ENCODE data around the gene GKN1. TPM values are rescaled to one million over a fixed set of nuclear protein-coding genes. Genes with fewer than 3 reads are reported as not detected.

The GKN1 gene
- total RNA-seq, 1 experiment from 2014 or later: not detected

DNA sequence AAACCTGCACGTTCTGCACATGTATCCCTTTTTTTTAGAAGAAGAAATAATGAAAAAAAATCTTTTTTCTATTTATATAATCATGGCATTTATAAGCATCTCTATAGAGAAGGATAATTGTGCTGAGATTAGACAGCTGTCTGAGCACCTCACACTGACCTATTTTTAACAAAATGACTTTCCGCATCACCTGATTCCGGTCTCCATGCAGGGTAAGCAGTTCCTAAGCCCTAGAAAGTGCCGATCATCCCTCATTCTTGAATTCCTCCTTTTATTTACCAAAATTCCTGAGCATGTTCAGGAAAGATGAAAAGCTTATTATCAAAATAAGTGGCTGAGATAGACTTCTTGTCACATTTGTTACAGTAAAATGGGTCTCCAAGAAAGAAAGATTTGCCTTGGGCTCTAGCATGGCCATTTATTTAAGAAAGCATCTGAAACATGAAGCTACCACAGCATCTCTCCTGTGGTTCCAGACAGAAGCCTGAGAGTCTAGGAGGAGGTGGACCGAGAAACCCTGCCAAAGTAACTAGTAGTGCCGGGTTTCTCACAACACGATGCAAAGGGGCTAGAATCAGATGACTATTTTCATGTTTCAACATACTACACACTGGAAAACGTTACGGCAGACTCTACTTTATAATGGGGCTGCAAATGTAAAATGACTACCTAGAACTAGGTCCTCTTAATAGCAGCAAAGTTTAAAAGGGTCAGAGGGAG lies 670 bp downstream of the GKN1 start (continued):
- TF ChIP-seq, protein P1, sequence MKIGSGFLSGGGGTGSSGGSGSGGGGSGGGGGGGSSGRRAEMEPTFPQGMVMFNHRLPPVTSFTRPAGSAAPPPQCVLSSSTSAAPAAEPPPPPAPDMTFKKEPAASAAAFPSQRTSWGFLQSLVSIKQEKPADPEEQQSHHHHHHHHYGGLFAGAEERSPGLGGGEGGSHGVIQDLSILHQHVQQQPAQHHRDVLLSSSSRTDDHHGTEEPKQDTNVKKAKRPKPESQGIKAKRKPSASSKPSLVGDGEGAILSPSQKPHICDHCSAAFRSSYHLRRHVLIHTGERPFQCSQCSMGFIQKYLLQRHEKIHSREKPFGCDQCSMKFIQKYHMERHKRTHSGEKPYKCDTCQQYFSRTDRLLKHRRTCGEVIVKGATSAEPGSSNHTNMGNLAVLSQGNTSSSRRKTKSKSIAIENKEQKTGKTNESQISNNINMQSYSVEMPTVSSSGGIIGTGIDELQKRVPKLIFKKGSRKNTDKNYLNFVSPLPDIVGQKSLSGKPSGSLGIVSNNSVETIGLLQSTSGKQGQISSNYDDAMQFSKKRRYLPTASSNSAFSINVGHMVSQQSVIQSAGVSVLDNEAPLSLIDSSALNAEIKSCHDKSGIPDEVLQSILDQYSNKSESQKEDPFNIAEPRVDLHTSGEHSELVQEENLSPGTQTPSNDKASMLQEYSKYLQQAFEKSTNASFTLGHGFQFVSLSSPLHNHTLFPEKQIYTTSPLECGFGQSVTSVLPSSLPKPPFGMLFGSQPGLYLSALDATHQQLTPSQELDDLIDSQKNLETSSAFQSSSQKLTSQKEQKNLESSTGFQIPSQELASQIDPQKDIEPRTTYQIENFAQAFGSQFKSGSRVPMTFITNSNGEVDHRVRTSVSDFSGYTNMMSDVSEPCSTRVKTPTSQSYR (CRISPR knock-in tag; IDR thresholded peaks at IDR 0.05): no peak
- TF ChIP-seq, protein P2, sequence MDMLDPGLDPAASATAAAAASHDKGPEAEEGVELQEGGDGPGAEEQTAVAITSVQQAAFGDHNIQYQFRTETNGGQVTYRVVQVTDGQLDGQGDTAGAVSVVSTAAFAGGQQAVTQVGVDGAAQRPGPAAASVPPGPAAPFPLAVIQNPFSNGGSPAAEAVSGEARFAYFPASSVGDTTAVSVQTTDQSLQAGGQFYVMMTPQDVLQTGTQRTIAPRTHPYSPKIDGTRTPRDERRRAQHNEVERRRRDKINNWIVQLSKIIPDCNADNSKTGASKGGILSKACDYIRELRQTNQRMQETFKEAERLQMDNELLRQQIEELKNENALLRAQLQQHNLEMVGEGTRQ (CRISPR knock-in tag; IDR thresholded peaks at IDR 0.05): no peak
- no peak for TF ChIP-seq ATF1 (CRISPR knock-in tag; IDR thresholded peaks at IDR 0.05)

DNA sequence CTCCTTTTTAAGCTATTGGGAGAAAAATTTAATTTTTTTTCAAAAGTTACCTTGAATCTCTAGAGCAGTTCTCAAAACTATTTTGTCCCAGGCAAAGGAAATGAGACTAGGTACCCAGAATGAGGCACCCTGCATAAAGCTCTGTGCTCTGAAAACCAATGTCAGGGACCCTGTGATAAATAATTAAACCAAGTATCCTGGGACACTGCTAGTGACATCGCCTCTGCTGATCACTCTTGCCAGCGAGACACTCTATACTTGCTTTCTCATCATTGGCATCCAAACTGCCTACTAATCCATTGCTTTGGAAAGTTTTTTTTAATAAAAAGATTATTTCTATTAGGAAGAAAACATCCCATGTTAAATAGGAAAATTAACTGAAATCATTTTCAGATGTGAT lies 1.4 kb downstream of the GKN1 start:
- Mint-ChIP-seq H3K27me3 (ENCODE audit: low read depth) (peaks cover 3% of the 10 kb centered on the region; the same call in 1 of the 2 replicates), H3K9me3 (no peaks in the 10 kb centered on the region), H3K27ac (no peak overlapping the region), H3K4me1 (no peaks in the 10 kb centered on the region), H3K4me3 (no peak overlapping the region), H3K36me3 (no peaks in the 10 kb centered on the region)
- DNase-seq (ENCODE audit: low spot score) (no peak), ATAC-seq (no peak)
- TF ChIP-seq, protein P3, sequence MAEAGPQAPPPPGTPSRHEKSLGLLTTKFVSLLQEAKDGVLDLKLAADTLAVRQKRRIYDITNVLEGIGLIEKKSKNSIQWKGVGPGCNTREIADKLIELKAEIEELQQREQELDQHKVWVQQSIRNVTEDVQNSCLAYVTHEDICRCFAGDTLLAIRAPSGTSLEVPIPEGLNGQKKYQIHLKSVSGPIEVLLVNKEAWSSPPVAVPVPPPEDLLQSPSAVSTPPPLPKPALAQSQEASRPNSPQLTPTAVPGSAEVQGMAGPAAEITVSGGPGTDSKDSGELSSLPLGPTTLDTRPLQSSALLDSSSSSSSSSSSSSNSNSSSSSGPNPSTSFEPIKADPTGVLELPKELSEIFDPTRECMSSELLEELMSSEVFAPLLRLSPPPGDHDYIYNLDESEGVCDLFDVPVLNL (CRISPR knock-in tag; IDR thresholded peaks at IDR 0.05; ENCODE audit: borderline replicate concordance, low read depth): no peak
- no peak for TF ChIP-seq EMX1 (CRISPR knock-in tag; IDR thresholded peaks at IDR 0.05)
- POLR2A ChIA-PET: no interaction called here
- CTCF ChIA-PET: interaction anchor here (1.4 kb wide), 1 partner anchor 32 kb away, joined by 4 read pairs; no protein-coding TSS in a partner anchor

DNA sequence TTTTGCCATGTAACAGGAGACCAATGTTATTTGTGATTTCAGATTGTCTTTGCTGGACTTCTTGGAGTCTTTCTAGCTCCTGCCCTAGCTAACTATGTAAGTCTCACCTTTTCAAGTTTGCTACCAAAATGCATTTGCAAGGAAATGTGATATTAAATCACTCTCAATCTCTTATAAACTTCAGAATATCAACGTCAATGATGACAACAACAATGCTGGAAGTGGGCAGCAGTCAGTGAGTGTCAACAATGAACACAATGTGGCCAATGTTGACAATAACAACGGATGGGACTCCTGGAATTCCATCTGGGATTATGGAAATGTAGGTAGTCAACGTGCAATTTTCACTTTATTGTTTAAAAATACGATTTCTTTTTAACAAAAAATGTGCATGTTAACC lies 3.0 kb downstream of the GKN1 start:
- DNase-seq (ENCODE audit: low spot score) (no peak), ATAC-seq (no peak)
- Mint-ChIP-seq H3K4me3 (no peak overlapping the region), H3K4me1 (no peaks in the 10 kb centered on the region), H3K27ac (no peak overlapping the region), H3K36me3 (no peaks in the 10 kb centered on the region), H3K9me3 (no peaks in the 10 kb centered on the region), H3K27me3 (ENCODE audit: low read depth) (peaks cover 3% of the 10 kb centered on the region; the same call in 1 of the 2 replicates)
- ChIA-PET POLR2A (no interaction called here), CTCF (interaction anchor here (0.9 to 1.2 kb wide), 2 partner anchors 34 to 226 kb away, joined by 3 to 4 read pairs; no protein-coding TSS in a partner anchor)
- no peak for TF ChIP-seq ATF1 (CRISPR knock-in tag; IDR thresholded peaks at IDR 0.05)
- no peak for TF ChIP-seq RORB (CRISPR knock-in tag; IDR thresholded peaks at IDR 0.05)
- TF ChIP-seq ZNF423 (CRISPR knock-in tag; IDR thresholded peaks at IDR 0.05): no peak
- TF ChIP-seq ZNF416 (CRISPR knock-in tag; IDR thresholded peaks at IDR 0.05): no peak
- TF ChIP-seq TEAD4 (CRISPR knock-in tag; IDR thresholded peaks at IDR 0.05): no peak
- TF ChIP-seq, protein P4, sequence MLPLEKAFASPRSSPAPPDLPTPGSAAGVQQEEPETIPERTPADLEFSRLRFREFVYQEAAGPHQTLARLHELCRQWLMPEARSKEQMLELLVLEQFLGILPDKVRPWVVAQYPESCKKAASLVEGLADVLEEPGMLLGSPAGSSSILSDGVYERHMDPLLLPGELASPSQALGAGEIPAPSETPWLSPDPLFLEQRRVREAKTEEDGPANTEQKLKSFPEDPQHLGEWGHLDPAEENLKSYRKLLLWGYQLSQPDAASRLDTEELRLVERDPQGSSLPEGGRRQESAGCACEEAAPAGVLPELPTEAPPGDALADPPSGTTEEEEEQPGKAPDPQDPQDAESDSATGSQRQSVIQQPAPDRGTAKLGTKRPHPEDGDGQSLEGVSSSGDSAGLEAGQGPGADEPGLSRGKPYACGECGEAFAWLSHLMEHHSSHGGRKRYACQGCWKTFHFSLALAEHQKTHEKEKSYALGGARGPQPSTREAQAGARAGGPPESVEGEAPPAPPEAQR (CRISPR knock-in tag; IDR thresholded peaks at IDR 0.05): no peak
- no peak for TF ChIP-seq SMAD4 (CRISPR knock-in tag; IDR thresholded peaks at IDR 0.05)
- TF ChIP-seq, protein P5, sequence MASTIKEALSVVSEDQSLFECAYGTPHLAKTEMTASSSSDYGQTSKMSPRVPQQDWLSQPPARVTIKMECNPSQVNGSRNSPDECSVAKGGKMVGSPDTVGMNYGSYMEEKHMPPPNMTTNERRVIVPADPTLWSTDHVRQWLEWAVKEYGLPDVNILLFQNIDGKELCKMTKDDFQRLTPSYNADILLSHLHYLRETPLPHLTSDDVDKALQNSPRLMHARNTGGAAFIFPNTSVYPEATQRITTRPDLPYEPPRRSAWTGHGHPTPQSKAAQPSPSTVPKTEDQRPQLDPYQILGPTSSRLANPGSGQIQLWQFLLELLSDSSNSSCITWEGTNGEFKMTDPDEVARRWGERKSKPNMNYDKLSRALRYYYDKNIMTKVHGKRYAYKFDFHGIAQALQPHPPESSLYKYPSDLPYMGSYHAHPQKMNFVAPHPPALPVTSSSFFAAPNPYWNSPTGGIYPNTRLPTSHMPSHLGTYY (CRISPR knock-in tag; IDR thresholded peaks at IDR 0.05): no peak
- no peak for TF ChIP-seq ZNF121 (CRISPR knock-in tag; IDR thresholded peaks at IDR 0.05)
- no peak for TF ChIP-seq ZBTB21 (CRISPR knock-in tag; IDR thresholded peaks at IDR 0.05; ENCODE audit: borderline replicate concordance)
- TF ChIP-seq, protein P6, sequence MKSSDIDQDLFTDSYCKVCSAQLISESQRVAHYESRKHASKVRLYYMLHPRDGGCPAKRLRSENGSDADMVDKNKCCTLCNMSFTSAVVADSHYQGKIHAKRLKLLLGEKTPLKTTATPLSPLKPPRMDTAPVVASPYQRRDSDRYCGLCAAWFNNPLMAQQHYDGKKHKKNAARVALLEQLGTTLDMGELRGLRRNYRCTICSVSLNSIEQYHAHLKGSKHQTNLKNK (CRISPR knock-in tag; IDR thresholded peaks at IDR 0.05): no peak
- TF ChIP-seq, protein P2 (CRISPR knock-in tag; IDR thresholded peaks at IDR 0.05): no peak
- TF ChIP-seq, protein P7, sequence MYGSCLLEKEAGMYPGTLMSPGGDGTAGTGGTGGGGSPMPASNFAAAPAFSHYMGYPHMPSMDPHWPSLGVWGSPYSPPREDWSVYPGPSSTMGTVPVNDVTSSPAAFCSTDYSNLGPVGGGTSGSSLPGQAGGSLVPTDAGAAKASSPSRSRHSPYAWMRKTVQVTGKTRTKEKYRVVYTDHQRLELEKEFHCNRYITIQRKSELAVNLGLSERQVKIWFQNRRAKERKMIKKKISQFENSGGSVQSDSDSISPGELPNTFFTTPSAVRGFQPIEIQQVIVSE (CRISPR knock-in tag; IDR thresholded peaks at IDR 0.05; ENCODE audit: borderline replicate concordance): no peak
- TF ChIP-seq, protein P8, sequence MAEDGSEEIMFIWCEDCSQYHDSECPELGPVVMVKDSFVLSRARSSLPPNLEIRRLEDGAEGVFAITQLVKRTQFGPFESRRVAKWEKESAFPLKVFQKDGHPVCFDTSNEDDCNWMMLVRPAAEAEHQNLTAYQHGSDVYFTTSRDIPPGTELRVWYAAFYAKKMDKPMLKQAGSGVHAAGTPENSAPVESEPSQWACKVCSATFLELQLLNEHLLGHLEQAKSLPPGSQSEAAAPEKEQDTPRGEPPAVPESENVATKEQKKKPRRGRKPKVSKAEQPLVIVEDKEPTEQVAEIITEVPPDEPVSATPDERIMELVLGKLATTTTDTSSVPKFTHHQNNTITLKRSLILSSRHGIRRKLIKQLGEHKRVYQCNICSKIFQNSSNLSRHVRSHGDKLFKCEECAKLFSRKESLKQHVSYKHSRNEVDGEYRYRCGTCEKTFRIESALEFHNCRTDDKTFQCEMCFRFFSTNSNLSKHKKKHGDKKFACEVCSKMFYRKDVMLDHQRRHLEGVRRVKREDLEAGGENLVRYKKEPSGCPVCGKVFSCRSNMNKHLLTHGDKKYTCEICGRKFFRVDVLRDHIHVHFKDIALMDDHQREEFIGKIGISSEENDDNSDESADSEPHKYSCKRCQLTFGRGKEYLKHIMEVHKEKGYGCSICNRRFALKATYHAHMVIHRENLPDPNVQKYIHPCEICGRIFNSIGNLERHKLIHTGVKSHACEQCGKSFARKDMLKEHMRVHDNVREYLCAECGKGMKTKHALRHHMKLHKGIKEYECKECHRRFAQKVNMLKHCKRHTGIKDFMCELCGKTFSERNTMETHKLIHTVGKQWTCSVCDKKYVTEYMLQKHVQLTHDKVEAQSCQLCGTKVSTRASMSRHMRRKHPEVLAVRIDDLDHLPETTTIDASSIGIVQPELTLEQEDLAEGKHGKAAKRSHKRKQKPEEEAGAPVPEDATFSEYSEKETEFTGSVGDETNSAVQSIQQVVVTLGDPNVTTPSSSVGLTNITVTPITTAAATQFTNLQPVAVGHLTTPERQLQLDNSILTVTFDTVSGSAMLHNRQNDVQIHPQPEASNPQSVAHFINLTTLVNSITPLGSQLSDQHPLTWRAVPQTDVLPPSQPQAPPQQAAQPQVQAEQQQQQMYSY (CRISPR knock-in tag; IDR thresholded peaks at IDR 0.05): no peak
- TF ChIP-seq ESRRA (CRISPR knock-in tag; IDR thresholded peaks at IDR 0.05; ENCODE audit: borderline replicate concordance): no peak
